Coronary artery (tissue), 2 donors: ENCODE measurements around the gene RTRAF.

Experiments
- DNase-seq: peaks from one replicate; pipeline ENCODE4 v3.0.0-alpha.2; 2017; ENCODE audit warnings: low spot score
- H3K27ac ChIP-seq, 2 donors: fragments of 200-600 bp; sonication (generic); one replicate each; pipeline ENCODE4 v1.5.1; 2016 to 2019
- H3K4me3 ChIP-seq: fragments of 200-600 bp; sonication (generic); 2 replicates; pipeline ENCODE4 v1.5.1; 2016; ENCODE audit warnings: mild to moderate bottlenecking, moderate library complexity
- TF ChIP-seq, protein P1 (sequence below): fragments of 200-600 bp; sonication (generic); IDR thresholded peaks from one replicate; pipeline ENCODE4 v1.5.1; 2019; ENCODE audit warnings: antibody characterized with exemption

The RTRAF gene

GRCh38 chr14:51989293-51990234 lies at the start of gene RTRAF:
TSS of gene RTRAF (plus strand) at chr14:51989546. CDS start at chr14:51989640, 94 bp downstream.
- Histone ChIP-seq H3K27ac (peak within 1 kb of the TSS; percentile 92), H3K4me3 (peak within 1 kb of the TSS; percentile 98)
- TF ChIP-seq, protein P1, sequence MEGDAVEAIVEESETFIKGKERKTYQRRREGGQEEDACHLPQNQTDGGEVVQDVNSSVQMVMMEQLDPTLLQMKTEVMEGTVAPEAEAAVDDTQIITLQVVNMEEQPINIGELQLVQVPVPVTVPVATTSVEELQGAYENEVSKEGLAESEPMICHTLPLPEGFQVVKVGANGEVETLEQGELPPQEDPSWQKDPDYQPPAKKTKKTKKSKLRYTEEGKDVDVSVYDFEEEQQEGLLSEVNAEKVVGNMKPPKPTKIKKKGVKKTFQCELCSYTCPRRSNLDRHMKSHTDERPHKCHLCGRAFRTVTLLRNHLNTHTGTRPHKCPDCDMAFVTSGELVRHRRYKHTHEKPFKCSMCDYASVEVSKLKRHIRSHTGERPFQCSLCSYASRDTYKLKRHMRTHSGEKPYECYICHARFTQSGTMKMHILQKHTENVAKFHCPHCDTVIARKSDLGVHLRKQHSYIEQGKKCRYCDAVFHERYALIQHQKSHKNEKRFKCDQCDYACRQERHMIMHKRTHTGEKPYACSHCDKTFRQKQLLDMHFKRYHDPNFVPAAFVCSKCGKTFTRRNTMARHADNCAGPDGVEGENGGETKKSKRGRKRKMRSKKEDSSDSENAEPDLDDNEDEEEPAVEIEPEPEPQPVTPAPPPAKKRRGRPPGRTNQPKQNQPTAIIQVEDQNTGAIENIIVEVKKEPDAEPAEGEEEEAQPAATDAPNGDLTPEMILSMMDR = no peak
- peak; percentile 93 for DNase-seq

DNA sequence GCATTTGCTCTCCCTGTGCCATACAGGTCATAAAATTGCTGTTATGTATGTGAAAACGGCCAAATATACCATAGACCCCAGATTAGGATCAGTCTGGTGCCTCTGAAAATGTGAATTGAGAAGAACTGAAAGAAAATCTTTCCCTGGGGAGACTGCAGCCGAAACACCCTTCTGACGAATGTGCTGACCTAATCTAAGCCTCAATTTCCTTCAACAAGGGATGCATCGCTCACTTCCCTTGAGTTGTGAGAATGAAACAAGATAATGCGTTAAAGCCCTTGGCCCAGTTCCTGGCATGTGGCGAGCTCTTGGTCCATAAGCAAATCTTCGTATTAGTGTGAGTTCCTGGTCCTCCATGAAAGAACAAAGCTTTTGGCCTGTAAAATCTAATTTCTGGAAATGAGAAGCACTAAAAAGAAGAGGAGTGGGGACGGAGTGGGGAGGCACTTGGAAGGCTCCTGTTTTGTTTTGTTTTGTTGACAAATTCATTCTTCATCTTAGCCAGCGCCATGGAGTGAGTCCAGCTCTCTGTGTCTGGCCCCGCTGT lies 49.5 kb upstream of the RTRAF start:
- no peak overlapping the region for H3K27ac ChIP-seq
- no peak overlapping the region for H3K4me3 ChIP-seq
- DNase-seq = no peak
- TF ChIP-seq, protein P1 = no peak

GRCh38 chr14:51942971-51943370 lies 46.4 kb upstream of the RTRAF start:
- DNase-seq = no peak
- TF ChIP-seq, protein P1 = no peak
- Histone ChIP-seq H3K4me3 (no peak overlapping the region), H3K27ac (no peak overlapping the region)

- DNase-seq = no peak
- TF ChIP-seq, protein P1 = no peak
- no peak overlapping the region for H3K4me3 ChIP-seq
- no peak overlapping the region for H3K27ac ChIP-seq
Observed at GRCh38 chr14:51950007-51950406, 39.3 kb upstream of the RTRAF start.

DNA sequence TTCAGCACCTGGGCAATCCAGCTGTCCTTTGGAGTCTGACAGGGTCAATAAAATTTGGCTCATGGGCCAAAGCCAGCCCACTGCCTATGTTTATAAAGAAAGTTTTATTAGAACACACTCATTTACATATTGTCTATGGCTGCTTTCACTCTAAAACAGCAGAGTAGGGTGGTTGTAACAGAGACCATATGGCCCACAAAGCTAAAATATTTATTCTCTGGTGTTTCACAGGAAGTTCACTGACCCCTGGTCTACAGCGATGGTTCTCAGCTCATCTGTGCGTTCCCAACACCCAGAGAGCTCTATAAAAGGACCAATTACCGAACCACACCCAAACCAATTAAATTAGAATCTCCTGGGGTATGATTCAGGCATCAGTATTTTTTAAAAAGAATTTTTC lies 37.7 kb upstream of the RTRAF start:
- no peak for DNase-seq
- TF ChIP-seq, protein P1 = no peak
- Histone ChIP-seq H3K4me3 (no peak overlapping the region), H3K27ac (no peak overlapping the region)

DNA sequence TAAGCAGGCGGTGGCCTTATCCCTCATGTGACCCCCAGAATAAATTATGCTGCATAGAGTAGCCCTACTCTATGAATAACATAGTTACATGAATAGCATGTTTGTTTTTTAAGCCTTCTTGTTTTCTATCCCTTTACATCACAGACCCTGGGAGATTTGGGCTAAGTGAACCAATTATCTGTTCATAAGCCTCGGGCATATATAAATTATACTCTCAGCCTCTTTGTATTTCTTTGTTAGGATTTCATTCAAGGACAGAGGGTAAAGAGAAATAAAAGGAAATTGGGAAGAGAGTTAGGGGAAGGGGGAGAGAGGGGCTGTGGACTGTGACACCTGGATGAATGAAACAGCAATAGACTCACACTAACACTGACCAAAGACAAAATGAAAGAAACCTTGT lies 35.3 kb upstream of the RTRAF start:
- DNase-seq = no peak
- TF ChIP-seq, protein P1 = no peak
- Histone ChIP-seq H3K27ac (no peak overlapping the region), H3K4me3 (no peak overlapping the region)
